HepG2 (cell line): ENCODE data around the gene RHBDD1. TPM values are rescaled to one million over a fixed set of nuclear protein-coding genes. Genes with fewer than 3 reads are reported as not detected.
A peak's percentile ranks its signal among the peaks of the same experiment; 100 is the strongest.

Experiments
- AGO1 ChIP-seq: fragments of 200-400 bp; formaldehyde crosslinking; IDR thresholded peaks from 2 replicates; pipeline ENCODE4 v1.6.1; 2017; ENCODE audit warnings: mild to moderate bottlenecking, low read depth, low read length, moderate library complexity; ENCODE audit not compliant: poor library complexity, severe bottlenecking
- FIP1L1 ChIP-seq: fragments of 200-400 bp; formaldehyde crosslinking; IDR thresholded peaks from 2 replicates; pipeline ENCODE4 v1.6.1; 2018; ENCODE audit warnings: low read depth, mild to moderate bottlenecking, low read length, moderate library complexity, borderline replicate concordance; ENCODE audit not compliant: insufficient read depth
- FOXA3 ChIP-seq: IDR thresholded peaks from 2 replicates; pipeline ENCODE4 v1.6.1; 2016; ENCODE audit warnings: missing genetic modification reagents, missing compliant biosample characterization
- FOXJ3 ChIP-seq: sonication (generic); formaldehyde crosslinking; IDR thresholded peaks from 2 replicates; pipeline ENCODE4 v1.4.0; 2020; ENCODE audit warnings: missing genetic modification reagents, mild to moderate bottlenecking, borderline replicate concordance
- FOXP1 ChIP-seq, 2 experiments: fragments of 450-650 bp in 1 of 2; IDR thresholded peaks; 2 replicates each; pipeline ENCODE4 v1.6.1; 2017 to 2018; ENCODE audit warnings: antibody characterized with exemption in 1 of 2
- HDAC1 ChIP-seq: sonication (generic); formaldehyde crosslinking; IDR thresholded peaks from 2 replicates; pipeline ENCODE4 v1.5.1; 2020; ENCODE audit warnings: mild to moderate bottlenecking, missing genetic modification reagents
- JARID2 ChIP-seq: sonication (generic); formaldehyde crosslinking; IDR thresholded peaks from 2 replicates; pipeline ENCODE4 v1.8.1; 2023; ENCODE audit warnings: missing genetic modification reagents, inconsistent platforms; ENCODE audit not compliant: insufficient replicate concordance
- KDM6A ChIP-seq: IDR thresholded peaks from 2 replicates; pipeline ENCODE4 v1.6.1; 2016; ENCODE audit warnings: low read depth
- NCOR1 ChIP-seq: fragments of 200-600 bp; sonication (generic); IDR thresholded peaks from 2 replicates; pipeline ENCODE4 v1.7.0; 2017; ENCODE audit warnings: antibody characterized with exemption, low read length, borderline replicate concordance
- NFRKB ChIP-seq: fragments of 450-650 bp; IDR thresholded peaks from 2 replicates; pipeline ENCODE4 v1.6.1; 2017
- RAD21 ChIP-seq: fragments of 450-650 bp; formaldehyde crosslinking; IDR thresholded peaks from 2 replicates; pipeline ENCODE4 v1.5.0; 2020; ENCODE audit warnings: mild to moderate bottlenecking
- SETDB1 ChIP-seq: sonication (generic); formaldehyde crosslinking; IDR thresholded peaks from 2 replicates; pipeline ENCODE4 v1.5.1; 2020; ENCODE audit warnings: missing genetic modification reagents, mild to moderate bottlenecking, borderline replicate concordance
- SOX13 ChIP-seq, 3 experiments: fragments of 450-650 bp in 1 of 3; sonication (generic) in 1 of 3; formaldehyde crosslinking in 1 of 3; IDR thresholded peaks in 2 of 3; conservative IDR thresholded peaks in 1 of 3; 2 replicates each; pipeline versions ENCODE4 v1.5.0 to v1.6.1; 2016 to 2020; ENCODE audit warnings: antibody characterized with exemption in 1 of 3, mild to moderate bottlenecking in 1 of 3, missing compliant biosample characterization in 1 of 3, missing genetic modification reagents in 1 of 3, moderate library complexity in 1 of 3
- SP2 ChIP-seq: sonication (generic); formaldehyde crosslinking; IDR thresholded peaks from 2 replicates; pipeline ENCODE4 v1.5.1; 2020; ENCODE audit warnings: mild to moderate bottlenecking, missing genetic modification reagents
- TAF15 ChIP-seq: fragments of 200-400 bp; formaldehyde crosslinking; IDR thresholded peaks from one replicate; pipeline ENCODE4 v1.6.1; 2018; ENCODE audit warnings: mild to moderate bottlenecking, low read depth, low read length; ENCODE audit not compliant: poor library complexity, severe bottlenecking
- ZNF143 ChIP-seq: sonication (generic); formaldehyde crosslinking; IDR thresholded peaks from 2 replicates; pipeline ENCODE4 v1.4.0; 2020; ENCODE audit warnings: missing genetic modification reagents
- ZNF329 ChIP-seq: sonication (generic); formaldehyde crosslinking; IDR thresholded peaks from 2 replicates; pipeline ENCODE4 v1.9.0; 2021; ENCODE audit warnings: low read depth, mild to moderate bottlenecking, missing genetic modification reagents
- ZNF510 ChIP-seq: sonication (generic); formaldehyde crosslinking; IDR thresholded peaks from 2 replicates; pipeline ENCODE4 v1.4.0; 2020; ENCODE audit warnings: low read depth, mild to moderate bottlenecking, missing genetic modification reagents
- ZNF589 ChIP-seq: sonication (generic); formaldehyde crosslinking; conservative IDR thresholded peaks from 2 replicates; pipeline ENCODE4 v1.8.0; 2022; ENCODE audit warnings: mild to moderate bottlenecking, moderate library complexity, missing genetic modification reagents
- ZNF816 ChIP-seq: sonication (generic); formaldehyde crosslinking; IDR thresholded peaks from 2 replicates; pipeline ENCODE4 v1.8.0; 2022; ENCODE audit warnings: missing genetic modification reagents, mild to moderate bottlenecking, borderline replicate concordance
- polyA plus RNA-seq, 8 experiments: library from polyadenylated mRNA; depleted of rRNA in 3 of 8; stranded (reverse) in 7 of 8; unstranded in 1 of 8; fragments of >200 nt; fragmentation: Illumina TruSeq in 4 of 8; extraction: Trizol in 4 of 8; gene quantifications; 2 replicates each; pipeline versions ENCODE4 v1.2.1 to v1.2.3, GENCODE V29; 2011 to 2016; ENCODE audit warnings: low read depth in 4 of 8, missing spikeins in 1 of 8, mixed read lengths in 1 of 8; ENCODE audit not compliant: insufficient read depth in 1 of 8
- total RNA-seq, 5 experiments: library from RNA; depleted of rRNA; stranded (reverse); fragments of >200 nt; fragmentation: Illumina TruSeq; extraction: Trizol; gene quantifications; 2 replicates each; pipeline ENCODE4 v1.2.3, GENCODE V29; 2016; ENCODE audit warnings: low read depth in 1 of 5
- TF ChIP-seq, protein P1 (sequence below): sonication (generic); formaldehyde crosslinking; IDR thresholded peaks from 2 replicates; pipeline ENCODE4 v1.4.0; 2020; ENCODE audit warnings: mild to moderate bottlenecking, missing genetic modification reagents
- TF ChIP-seq, protein P2 (sequence below): IDR thresholded peaks from 2 replicates; pipeline ENCODE4 v1.6.1; 2016; ENCODE audit warnings: mild to moderate bottlenecking
- TF ChIP-seq, protein P3 (sequence below): sonication (generic); formaldehyde crosslinking; IDR thresholded peaks from 2 replicates; pipeline ENCODE4 v1.4.0; 2020; ENCODE audit warnings: missing genetic modification reagents, borderline replicate concordance

Gene RHBDD1
- total and polyA plus RNA-seq, 2 of the 13 experiments (the other 11 are each of a cell fraction or from before 2014, with no cell fraction given) = 8.2 to 9.5 TPM

DNA sequence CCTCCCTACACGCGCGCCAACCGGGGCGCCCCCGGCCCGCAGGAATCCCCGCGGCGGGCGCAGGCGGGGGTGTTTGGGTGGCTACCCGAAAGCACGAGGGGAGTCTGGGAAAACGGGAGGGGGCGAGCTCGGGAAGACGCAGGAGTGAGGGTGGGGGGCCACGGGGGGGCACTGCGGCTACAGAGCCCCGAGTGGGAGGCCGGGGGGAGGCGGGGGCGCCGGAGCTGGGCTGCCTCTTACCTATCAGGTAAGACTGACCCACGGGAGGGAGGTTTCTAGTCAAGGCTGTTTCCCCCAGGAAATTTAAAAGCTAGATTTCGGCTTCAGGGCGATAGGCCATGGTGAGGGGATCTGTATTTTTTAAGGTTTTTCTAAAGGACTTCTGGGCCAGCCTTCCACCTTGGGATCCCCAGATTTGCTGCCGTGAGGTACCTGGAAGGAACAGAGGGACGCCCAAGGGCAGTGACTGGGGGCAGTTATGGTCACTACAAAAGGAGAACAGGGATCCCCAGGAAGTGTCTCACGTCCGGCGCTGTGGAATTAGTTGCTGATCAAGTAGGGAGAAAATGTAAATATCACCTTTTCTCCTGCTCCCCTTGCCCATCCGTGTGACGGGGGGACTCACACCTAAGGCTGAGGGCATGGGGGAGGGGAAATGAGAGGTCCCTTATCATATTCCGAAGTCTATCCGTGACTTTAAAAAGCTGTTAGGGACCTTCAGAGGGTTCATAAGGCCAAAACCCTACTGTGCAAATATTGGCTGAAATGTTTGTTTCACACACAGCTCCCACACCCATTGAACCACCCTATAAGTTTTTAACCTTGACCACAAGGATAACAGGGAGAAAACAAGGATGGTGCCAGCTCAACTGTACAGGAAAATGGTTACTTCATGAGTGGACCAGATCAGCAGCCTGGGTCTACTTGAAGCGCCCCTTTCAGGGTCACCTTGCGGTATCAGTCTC is 35.6 kb upstream of the RHBDD1 start (continued):
- TF ChIP-seq HDAC1 (peak; percentile 95), AGO1 (no peak), TAF15 (no peak), ZNF143 (CRISPR knock-in tag) (peak; percentile 49; the same call in 1 of the 2 replicates), FOXP1 (IDR thresholded peaks at IDR 0.05) (no peak), FOXP1 (CRISPR knock-in tag; IDR thresholded peaks at IDR 0.05) (peak; percentile 98), JARID2 (CRISPR knock-in tag) (no peak), NCOR1 (peak; percentile 93; the same call in 1 of the 2 replicates), FOXJ3 (CRISPR knock-in tag) (peak; percentile 97), KDM6A (peak; percentile 96), NFRKB (no peak), SOX13 (IDR thresholded peaks at IDR 0.05) (peak; percentile 94), SOX13 (CRISPR knock-in tag; conservative IDR thresholded peaks at IDR 0.05 in 1 of 2, IDR thresholded peaks at IDR 0.05 in 1 of 2) (peak in 1 of 2 experiments; percentile 96; a peak in 2 of 4 replicates), ZNF510 (CRISPR knock-in tag) (no peak), RAD21 (CRISPR knock-in tag) (no peak; the same call in 1 of the 2 replicates), SP2 (CRISPR knock-in tag) (no peak), ZNF589 (no peak), SETDB1 (CRISPR knock-in tag) (no peak), FIP1L1 (no peak), ZNF816 (CRISPR knock-in tag) (peak; percentile 90), ZNF329 (CRISPR knock-in tag) (no peak), FOXA3 (CRISPR knock-in tag) (peak; percentile 97)
- TF ChIP-seq, protein P1, sequence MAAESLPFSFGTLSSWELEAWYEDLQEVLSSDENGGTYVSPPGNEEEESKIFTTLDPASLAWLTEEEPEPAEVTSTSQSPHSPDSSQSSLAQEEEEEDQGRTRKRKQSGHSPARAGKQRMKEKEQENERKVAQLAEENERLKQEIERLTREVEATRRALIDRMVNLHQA (CRISPR knock-in tag) = no peak
- TF ChIP-seq, protein P2, sequence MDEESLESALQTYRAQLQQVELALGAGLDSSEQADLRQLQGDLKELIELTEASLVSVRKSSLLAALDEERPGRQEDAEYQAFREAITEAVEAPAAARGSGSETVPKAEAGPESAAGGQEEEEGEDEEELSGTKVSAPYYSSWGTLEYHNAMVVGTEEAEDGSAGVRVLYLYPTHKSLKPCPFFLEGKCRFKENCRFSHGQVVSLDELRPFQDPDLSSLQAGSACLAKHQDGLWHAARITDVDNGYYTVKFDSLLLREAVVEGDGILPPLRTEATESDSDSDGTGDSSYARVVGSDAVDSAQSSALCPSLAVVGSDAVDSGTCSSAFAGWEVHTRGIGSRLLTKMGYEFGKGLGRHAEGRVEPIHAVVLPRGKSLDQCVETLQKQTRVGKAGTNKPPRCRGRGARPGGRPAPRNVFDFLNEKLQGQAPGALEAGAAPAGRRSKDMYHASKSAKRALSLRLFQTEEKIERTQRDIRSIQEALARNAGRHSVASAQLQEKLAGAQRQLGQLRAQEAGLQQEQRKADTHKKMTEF (CRISPR knock-in tag) = peak; percentile 92
- TF ChIP-seq, protein P3, sequence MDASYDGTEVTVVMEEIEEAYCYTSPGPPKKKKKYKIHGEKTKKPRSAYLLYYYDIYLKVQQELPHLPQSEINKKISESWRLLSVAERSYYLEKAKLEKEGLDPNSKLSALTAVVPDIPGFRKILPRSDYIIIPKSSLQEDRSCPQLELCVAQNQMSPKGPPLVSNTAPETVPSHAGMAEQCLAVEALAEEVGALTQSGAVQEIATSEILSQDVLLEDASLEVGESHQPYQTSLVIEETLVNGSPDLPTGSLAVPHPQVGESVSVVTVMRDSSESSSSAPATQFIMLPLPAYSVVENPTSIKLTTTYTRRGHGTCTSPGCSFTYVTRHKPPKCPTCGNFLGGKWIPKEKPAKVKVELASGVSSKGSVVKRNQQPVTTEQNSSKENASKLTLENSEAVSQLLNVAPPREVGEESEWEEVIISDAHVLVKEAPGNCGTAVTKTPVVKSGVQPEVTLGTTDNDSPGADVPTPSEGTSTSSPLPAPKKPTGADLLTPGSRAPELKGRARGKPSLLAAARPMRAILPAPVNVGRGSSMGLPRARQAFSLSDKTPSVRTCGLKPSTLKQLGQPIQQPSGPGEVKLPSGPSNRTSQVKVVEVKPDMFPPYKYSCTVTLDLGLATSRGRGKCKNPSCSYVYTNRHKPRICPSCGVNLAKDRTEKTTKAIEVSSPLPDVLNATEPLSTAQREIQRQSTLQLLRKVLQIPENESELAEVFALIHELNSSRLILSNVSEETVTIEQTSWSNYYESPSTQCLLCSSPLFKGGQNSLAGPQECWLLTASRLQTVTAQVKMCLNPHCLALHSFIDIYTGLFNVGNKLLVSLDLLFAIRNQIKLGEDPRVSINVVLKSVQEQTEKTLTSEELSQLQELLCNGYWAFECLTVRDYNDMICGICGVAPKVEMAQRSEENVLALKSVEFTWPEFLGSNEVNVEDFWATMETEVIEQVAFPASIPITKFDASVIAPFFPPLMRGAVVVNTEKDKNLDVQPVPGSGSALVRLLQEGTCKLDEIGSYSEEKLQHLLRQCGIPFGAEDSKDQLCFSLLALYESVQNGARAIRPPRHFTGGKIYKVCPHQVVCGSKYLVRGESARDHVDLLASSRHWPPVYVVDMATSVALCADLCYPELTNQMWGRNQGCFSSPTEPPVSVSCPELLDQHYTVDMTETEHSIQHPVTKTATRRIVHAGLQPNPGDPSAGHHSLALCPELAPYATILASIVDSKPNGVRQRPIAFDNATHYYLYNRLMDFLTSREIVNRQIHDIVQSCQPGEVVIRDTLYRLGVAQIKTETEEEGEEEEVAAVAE (CRISPR knock-in tag) = no peak; the same call in 1 of the 2 replicates
